GM19035 (cell line): ENCODE results near the gene ZNF765.
A peak's percentile ranks its signal among the peaks of the same experiment; 100 is the strongest.
"Not testable (repeated sequence)": the region's sequence is repeated elsewhere in the genome, so short reads cannot be mapped to it uniquely, and the experiment has no call there.

Source experiments
- ATAC-seq: cut with Tn5 transposase; IDR thresholded peaks from one replicate; pipeline ENCODE4 v1.9.1; 2021; ENCODE audit not compliant: unreplicated experiment

ZNF765 gene

GRCh38 chr19:53420520-53421315 is 25.8 kb downstream of the ZNF765 start:
- ATAC-seq, result not testable (repeated sequence)

- no peak for ATAC-seq
Observed at GRCh38 chr19:53422551-53422950, 27.6 kb downstream of the ZNF765 start.

- ATAC-seq, result not testable (repeated sequence)
Observed at GRCh38 chr19:53423074-53423473, 28.1 kb downstream of the ZNF765 start.

DNA sequence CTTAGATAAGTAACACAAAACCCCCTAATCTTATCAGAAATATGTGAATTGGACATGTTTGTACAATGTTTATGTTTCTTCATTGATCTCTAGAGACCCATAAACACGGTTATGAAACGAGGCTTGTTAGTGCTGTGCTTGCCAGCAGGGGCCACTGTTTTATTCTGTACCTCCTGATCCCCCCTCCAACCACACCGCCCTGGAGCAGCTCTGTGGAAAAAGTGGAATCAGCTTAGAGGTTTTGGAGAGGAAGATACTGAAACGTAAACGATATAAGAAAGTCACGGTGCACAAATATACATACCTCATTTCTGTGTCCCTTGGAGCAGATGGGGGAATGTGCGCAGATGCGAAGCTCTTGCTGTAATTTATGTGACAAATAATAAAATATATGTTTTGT is 28.7 kb downstream of the ZNF765 start:
- ATAC-seq, result not testable (repeated sequence)

DNA sequence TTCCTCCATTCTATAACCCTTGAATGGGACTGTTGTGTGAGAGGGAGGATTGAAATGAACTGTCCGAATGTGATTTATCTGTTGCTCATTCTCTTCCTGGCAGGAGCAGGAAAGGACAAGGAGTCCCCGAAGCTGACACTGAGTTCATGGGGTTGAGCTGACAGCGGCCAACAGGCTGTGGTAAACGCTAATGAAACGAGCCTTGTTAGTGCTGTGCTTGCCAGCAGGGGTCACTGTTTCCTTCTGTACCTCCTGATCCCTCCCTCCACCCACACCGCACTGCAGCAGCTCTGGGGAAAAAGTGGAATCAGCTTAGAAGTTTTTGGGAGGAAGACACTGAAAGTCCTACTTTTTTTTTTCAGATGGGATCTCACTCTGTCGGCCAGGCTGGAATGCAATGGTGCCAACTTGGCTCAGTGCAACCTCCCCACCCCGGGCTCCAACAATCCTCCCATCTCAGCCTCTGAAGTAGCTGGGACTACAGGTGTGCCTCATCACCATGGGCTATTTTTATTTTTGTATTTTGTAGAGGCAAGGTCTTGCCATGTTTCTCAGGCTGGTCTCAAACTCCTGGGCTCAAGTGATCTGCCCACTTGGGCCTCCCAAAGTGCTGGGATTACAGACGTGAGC is 30.1 kb downstream of the ZNF765 start:
- ATAC-seq, result no peak

GRCh38 chr19:53431399-53432087 is 36.6 kb downstream of the ZNF765 start, which contains the start of gene ZNF761:
Gene ZNF761 (plus strand): TSS chr19:53431984. CDS start chr19:53447269, 15,285 bp downstream.
- ATAC-seq, result peak; percentile 98

DNA sequence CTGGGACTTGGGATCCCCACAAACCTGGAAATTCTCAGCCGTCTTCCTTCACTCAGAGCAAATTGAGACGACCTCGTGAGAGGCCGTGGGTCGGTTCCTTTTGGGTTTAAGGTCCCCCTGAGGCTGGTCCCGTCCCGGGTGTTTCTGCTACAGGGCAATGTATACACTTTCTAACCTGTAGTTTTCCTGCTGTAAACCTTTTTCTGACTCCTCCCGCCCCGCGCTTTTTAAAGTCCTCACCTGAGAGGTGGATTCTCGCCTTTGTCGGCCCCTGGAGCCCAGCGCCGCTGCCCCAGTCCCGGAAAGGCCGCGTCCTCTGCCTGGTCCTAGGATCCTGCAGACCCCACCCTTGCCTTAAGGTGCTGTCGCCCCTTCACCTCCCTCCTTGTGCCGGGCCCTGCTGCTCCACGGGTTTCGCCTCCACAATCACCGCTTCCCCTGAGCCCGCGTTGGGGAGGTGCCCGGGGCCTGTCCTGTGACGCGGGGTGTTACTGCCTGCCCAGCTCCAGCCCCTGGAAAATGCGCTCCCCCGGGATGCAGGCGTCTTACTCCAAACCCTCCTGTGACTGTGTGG is 37.2 kb downstream of the ZNF765 start:
- peak; percentile 23 for ATAC-seq

GRCh38 chr19:53443809-53444208 is 48.9 kb downstream of the ZNF765 start:
- ATAC-seq, result not testable (repeated sequence)

GRCh38 chr19:53447196-53447595 is 52.2 kb downstream of the ZNF765 start:
- not testable (repeated sequence) for ATAC-seq

GRCh38 chr19:53455828-53456227 is 60.9 kb downstream of the ZNF765 start:
- ATAC-seq, result no peak

DNA sequence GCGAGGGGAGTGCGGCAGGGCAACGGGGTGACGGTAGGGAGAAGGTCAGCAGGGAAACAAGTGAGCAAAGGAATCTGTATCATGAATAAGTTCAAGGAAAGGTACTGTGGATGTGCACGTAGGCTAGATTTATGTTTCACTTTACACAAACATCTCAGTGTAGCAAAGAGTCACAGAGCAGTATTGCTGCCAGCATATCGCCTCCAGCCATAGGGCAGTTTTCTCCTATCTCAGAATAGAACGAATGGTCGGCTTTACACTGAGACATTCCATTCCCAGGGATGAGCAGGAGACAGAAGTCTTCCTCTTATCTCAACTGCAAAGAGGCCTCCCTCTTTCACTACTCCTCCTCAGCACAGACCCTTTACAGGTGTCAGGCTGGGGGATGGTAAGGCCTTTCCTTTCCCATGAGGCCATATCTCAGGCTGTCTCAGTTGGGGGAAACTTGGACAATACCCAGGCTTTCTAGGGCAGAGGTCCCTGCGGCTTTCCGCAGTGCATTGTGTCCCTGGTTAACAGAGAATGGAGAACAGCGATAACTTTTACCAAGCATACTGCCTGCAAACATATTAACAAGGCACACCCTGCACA is 65.3 kb downstream of the ZNF765 start:
- ATAC-seq, result not testable (repeated sequence)

- ATAC-seq, result no peak
Observed at GRCh38 chr19:53461866-53462265, 66.9 kb downstream of the ZNF765 start.

DNA sequence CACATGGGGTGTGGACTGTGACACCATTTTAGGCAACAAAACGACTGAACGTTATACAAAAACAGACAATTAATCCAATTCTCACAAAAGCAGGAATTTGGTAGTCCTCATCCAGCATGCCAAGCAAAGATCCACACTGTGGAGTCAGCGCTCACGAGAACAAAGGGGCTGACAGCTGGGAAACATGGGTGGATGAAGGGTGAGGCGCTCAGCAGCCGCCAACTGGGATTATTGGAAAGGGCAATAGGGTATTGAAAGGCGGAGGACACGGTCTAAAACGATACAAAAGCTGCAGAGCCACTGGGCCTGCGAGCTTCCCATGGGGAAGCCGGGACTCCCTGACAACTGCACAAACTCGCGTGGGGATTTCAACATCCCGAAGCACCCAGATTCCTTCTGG is 67.9 kb downstream of the ZNF765 start:
- ATAC-seq, result no peak

DNA sequence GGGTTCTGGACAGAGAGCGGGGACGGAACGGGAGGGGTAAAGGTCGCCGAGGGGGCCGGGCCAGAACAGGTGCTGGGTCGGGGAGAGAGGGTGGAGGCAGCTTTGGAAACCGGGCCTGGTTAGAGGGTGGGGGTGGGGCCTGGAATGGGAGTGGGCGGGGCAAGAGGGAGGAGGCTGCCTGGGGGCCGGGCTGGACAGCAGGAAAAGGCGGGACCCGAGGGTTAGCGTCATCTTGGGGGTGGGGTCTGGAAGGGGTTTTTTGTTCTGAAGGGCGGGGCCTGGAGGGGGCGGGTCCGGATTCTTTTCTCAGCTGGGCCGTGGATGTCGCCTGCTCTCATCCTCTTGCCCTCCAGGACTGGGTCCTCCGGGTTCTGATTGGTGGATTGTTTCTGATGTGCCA is 68.3 kb downstream of the ZNF765 start:
- ATAC-seq, result no peak

- ATAC-seq, result no peak
Observed at GRCh38 chr19:53466726-53467484, 72.0 kb downstream of the ZNF765 start.

- ATAC-seq, result peak; percentile 82
Observed at GRCh38 chr19:53467485-53468262, 72.7 kb downstream of the ZNF765 start, which contains the start of gene ZNF813. Gene ZNF813 (plus strand): TSS chr19:53467733. CDS start chr19:53483823, 16,090 bp downstream.

DNA sequence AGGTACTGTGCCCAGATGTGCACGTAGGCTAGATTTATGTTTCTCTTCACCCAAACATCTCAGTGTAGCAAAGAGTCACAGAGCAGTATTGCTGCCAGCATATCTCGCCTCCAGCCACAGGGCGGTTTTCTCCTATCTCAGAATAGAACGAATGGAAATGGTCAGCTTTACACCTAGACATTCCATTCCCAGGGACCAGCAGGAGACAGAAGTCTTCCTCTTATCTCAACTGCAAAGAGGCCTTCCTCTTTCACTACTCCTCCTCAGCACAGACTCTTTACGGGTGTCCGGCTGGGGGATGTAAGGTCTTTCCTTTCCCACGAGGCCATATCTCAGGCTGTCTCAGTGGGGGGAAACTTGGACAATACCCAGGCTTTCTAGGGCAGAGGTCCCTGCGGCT is 73.7 kb downstream of the ZNF765 start:
- not testable (repeated sequence) for ATAC-seq

DNA sequence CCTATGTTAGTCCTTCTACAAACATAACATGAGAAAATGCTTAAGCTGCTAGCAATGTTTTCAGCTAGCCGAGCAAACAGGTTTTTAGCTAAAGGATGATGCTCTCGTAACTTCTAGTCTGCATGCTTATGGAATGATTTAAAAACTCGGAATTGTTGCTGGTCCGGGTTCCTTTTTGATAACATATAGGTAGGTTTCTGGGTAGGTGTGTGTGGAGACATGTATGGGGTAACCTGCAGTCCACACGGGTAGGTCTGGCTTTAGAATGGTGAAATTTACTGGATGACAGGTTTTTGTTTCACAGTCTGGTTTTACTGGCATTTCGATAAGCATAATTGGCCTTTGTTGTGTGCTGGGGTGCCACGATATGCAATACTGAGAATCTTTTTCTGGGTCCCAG is 77.0 kb downstream of the ZNF765 start:
- no peak for ATAC-seq

- ATAC-seq, result not testable (repeated sequence)
Observed at GRCh38 chr19:53474832-53475231, 79.9 kb downstream of the ZNF765 start.
